ENCODE measurements around the gene FANCE. TPM values are rescaled to one million over a fixed set of nuclear protein-coding genes. Genes with fewer than 3 reads are reported as not detected.

Gene FANCE
- total and polyA plus RNA-seq, 9 of the 15 experiments (the other 6 are each of a cell fraction or from before 2014, with no cell fraction given), result 5.7 to 30.2 (median 17.0) TPM

DNA sequence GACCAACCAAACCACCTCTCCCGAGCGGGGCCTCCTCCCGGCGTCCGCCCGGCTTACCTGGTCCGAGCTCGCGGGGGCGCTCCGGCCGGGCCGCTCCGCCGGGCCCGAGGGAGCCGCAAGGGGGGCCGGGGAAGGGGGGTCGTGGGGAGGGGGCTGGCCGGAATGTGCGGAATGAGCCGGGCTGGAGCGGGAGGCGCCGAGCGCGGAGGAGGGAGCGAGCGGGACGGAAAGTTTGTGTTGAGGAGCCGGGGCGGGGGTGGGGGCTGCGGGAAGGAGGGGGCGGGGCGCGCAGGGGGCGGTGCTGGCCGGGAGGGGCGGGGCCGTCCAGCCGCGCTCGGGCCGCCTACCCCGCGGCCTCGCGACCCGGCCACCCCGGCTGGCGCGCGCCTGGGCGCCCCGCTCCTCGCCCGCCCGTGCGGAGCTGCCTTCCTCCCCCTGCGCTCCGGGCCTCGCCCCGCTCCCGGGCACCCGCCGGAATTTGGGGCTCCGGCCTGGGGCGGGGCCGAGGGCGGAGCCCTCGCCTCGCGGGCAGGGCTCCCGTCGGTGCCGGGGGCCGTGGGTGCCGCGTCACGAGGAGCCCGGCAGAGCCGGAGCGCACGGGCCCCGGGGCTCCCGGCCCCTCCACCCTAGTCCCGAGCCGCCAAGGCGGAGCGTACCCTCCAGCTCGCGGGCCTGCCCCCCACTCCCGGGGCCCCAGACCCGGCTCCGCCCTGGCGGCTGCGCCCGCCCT lies 44.9 kb downstream of the FANCE start, which contains the start of gene TEAD3 (continued):
- TF ChIP-seq, protein P1, sequence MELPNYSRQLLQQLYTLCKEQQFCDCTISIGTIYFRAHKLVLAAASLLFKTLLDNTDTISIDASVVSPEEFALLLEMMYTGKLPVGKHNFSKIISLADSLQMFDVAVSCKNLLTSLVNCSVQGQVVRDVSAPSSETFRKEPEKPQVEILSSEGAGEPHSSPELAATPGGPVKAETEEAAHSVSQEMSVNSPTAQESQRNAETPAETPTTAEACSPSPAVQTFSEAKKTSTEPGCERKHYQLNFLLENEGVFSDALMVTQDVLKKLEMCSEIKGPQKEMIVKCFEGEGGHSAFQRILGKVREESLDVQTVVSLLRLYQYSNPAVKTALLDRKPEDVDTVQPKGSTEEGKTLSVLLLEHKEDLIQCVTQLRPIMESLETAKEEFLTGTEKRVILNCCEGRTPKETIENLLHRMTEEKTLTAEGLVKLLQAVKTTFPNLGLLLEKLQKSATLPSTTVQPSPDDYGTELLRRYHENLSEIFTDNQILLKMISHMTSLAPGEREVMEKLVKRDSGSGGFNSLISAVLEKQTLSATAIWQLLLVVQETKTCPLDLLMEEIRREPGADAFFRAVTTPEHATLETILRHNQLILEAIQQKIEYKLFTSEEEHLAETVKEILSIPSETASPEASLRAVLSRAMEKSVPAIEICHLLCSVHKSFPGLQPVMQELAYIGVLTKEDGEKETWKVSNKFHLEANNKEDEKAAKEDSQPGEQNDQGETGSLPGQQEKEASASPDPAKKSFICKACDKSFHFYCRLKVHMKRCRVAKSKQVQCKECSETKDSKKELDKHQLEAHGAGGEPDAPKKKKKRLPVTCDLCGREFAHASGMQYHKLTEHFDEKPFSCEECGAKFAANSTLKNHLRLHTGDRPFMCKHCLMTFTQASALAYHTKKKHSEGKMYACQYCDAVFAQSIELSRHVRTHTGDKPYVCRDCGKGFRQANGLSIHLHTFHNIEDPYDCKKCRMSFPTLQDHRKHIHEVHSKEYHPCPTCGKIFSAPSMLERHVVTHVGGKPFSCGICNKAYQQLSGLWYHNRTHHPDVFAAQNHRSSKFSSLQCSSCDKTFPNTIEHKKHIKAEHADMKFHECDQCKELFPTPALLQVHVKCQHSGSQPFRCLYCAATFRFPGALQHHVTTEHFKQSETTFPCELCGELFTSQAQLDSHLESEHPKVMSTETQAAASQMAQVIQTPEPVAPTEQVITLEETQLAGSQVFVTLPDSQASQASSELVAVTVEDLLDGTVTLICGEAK (IDR thresholded peaks at IDR 0.05), result no peak
- TF ChIP-seq, protein P1 (CRISPR knock-in tag; IDR thresholded peaks at IDR 0.05), result no peak
- no peak for TF ChIP-seq E2F8 (IDR thresholded peaks at IDR 0.05; ENCODE audit: low read depth, partially characterized antibody)
- TF ChIP-seq, protein P2, sequence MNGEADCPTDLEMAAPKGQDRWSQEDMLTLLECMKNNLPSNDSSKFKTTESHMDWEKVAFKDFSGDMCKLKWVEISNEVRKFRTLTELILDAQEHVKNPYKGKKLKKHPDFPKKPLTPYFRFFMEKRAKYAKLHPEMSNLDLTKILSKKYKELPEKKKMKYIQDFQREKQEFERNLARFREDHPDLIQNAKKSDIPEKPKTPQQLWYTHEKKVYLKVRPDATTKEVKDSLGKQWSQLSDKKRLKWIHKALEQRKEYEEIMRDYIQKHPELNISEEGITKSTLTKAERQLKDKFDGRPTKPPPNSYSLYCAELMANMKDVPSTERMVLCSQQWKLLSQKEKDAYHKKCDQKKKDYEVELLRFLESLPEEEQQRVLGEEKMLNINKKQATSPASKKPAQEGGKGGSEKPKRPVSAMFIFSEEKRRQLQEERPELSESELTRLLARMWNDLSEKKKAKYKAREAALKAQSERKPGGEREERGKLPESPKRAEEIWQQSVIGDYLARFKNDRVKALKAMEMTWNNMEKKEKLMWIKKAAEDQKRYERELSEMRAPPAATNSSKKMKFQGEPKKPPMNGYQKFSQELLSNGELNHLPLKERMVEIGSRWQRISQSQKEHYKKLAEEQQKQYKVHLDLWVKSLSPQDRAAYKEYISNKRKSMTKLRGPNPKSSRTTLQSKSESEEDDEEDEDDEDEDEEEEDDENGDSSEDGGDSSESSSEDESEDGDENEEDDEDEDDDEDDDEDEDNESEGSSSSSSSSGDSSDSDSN (IDR thresholded peaks at IDR 0.05; ENCODE audit: borderline replicate concordance in 1 of 2, low read depth in 2 of 2, low read length in 2 of 2), result peak; percentile 19 to 21; a peak in 1 of 4 replicates
- TF ChIP-seq ETV6 (IDR thresholded peaks at IDR 0.05; ENCODE audit: borderline replicate concordance in 1 of 2, low read depth in 2 of 2, low read length in 1 of 2), result no peak
- TF ChIP-seq ETV6 (CRISPR knock-in tag; IDR thresholded peaks at IDR 0.05; ENCODE audit: borderline replicate concordance), result no peak
- no peak for TF ChIP-seq SRSF1 (IDR thresholded peaks at IDR 0.05; ENCODE audit: low read depth, low read length)
- no peak for TF ChIP-seq HIVEP1 (CRISPR knock-in tag; IDR thresholded peaks at IDR 0.05)
